Adrenal gland (tissue), 12 donors: Measurements from ENCODE around the gene ANKRD37. TPM values are rescaled to one million over a fixed set of nuclear protein-coding genes. Genes with fewer than 3 reads are reported as not detected.

Experiments used
- DNase-seq, 7 donors: peaks; one replicate each; pipeline ENCODE4 v3.0.0-alpha.2; 2019 to 2020
- H3K27ac ChIP-seq, 5 donors: fragments of 200-600 bp; sonication (generic) in 4 of 5; 1 replicate in 3 of 5; 2 replicates in 2 of 5; pipeline versions ENCODE4 v1.5.1 to v1.8.0; 2016 to 2020; ENCODE audit warnings: mild to moderate bottlenecking in 1 of 5
- H3K27me3 ChIP-seq: fragments of 200-600 bp; 2 replicates; pipeline ENCODE4 v1.8.0; 2021
- H3K36me3 ChIP-seq, 2 donors: fragments of 200-600 bp; replicated peaks in 1 of 2; 1 replicate in 1 of 2; 2 replicates in 1 of 2; pipeline versions ENCODE4 v1.5.1 to v1.8.0; 2018 to 2022
- H3K4me1 ChIP-seq, 2 donors: fragments of 200-600 bp; replicated peaks in 1 of 2; 1 replicate in 1 of 2; 2 replicates in 1 of 2; pipeline versions ENCODE4 v1.5.1 to v1.8.0; 2018 to 2021
- H3K4me3 ChIP-seq, 4 donors: fragments of 200-600 bp; sonication (generic) in 3 of 4; one replicate each; pipeline ENCODE4 v1.5.1; 2016 to 2018
- H3K9me3 ChIP-seq, 3 donors: fragments of 200-600 bp; sonication (generic) in 1 of 3; replicated peaks in 1 of 3; 1 replicate in 2 of 3; 2 replicates in 1 of 3; pipeline versions ENCODE4 v1.5.1 to v1.8.0; 2016 to 2021
- CTCF ChIP-seq, 6 experiments: fragments of 450-650 bp in 4 of 6; fragments of 200-600 bp in 2 of 6; sonication (generic) in 1 of 6; IDR thresholded peaks; 1 replicate in 5 of 6; 2 replicates in 1 of 6; pipeline versions ENCODE4 v1.5.1 to v1.8.0; 2016 to 2021; ENCODE audit warnings: antibody characterized with exemption in 6 of 6, mild to moderate bottlenecking in 2 of 6, moderate library complexity in 1 of 6
- POLR2A ChIP-seq, 2 donors: fragments of 450-650 bp; IDR thresholded peaks; one replicate each; pipeline ENCODE4 v1.6.1; 2017; ENCODE audit warnings: antibody characterized with exemption in 2 of 2, mild to moderate bottlenecking in 2 of 2, moderate library complexity in 1 of 2
- whole genome bisulfite sequencing, 4 donors: extraction: QIAGEN DNeasy Blood & Tissue Kit in 2 of 4; methylation state at CpG; one replicate each; pipeline versions ENCODE4 v1.1.5 to v1.1.7; 2013 to 2017; 5-methylcytosine and 5-hydroxymethylcytosine counted together
- intact Hi-C, 2 donors: fragments of 100-400 bp; cut with DNase I; formaldehyde crosslinking; loops; one replicate each; pipeline versions ENCODE4 v1.14.1 to v1.15.0; 2022 to 2023
- polyA plus RNA-seq, 3 donors: library from polyadenylated mRNA; stranded (reverse); fragments of 200-250 nt in 2 of 3; fragments of 350-450 nt in 1 of 3; fragmentation: Illumina TruSeq in 1 of 3; extraction: RNeasy Lipid Tissue Mini Kit (QIAGEN cat#74804) in 1 of 3; gene quantifications; one replicate each; pipeline ENCODE4 v1.2.3, GENCODE V29; 2013 to 2014
- total RNA-seq, 9 donors: library from RNA; depleted of rRNA in 4 of 9; stranded (reverse); fragments of >200 nt in 4 of 9; fragments of 120-200 nt in 1 of 9; fragmentation: NEBNext Ultra II Directional in 1 of 9; extraction: Animal tissue kit (Norgen Biotek cat#: 25700) in 1 of 9; gene quantifications; one replicate each; pipeline versions ENCODE4 v1.1.0 to v1.2.4, GENCODE V29; 2013 to 2023
- donor health status: healthy with polysubstance abuse.
- donor health status: Bipolar disorder and iron deficiency.
- donor health status: DM: yes; HTN: yes; CAD: no.
- donor health status: DM: no; HTN: no; CAD: no.
- donor health status: DM: no; HTN: no; CAD: no.
- donor health status: DM: yes; HTN: yes; CAD: no.

The ANKRD37 gene
- total and polyA plus RNA-seq, 12 donors: 1.9 to 13.0 (median 6.7) TPM

DNA sequence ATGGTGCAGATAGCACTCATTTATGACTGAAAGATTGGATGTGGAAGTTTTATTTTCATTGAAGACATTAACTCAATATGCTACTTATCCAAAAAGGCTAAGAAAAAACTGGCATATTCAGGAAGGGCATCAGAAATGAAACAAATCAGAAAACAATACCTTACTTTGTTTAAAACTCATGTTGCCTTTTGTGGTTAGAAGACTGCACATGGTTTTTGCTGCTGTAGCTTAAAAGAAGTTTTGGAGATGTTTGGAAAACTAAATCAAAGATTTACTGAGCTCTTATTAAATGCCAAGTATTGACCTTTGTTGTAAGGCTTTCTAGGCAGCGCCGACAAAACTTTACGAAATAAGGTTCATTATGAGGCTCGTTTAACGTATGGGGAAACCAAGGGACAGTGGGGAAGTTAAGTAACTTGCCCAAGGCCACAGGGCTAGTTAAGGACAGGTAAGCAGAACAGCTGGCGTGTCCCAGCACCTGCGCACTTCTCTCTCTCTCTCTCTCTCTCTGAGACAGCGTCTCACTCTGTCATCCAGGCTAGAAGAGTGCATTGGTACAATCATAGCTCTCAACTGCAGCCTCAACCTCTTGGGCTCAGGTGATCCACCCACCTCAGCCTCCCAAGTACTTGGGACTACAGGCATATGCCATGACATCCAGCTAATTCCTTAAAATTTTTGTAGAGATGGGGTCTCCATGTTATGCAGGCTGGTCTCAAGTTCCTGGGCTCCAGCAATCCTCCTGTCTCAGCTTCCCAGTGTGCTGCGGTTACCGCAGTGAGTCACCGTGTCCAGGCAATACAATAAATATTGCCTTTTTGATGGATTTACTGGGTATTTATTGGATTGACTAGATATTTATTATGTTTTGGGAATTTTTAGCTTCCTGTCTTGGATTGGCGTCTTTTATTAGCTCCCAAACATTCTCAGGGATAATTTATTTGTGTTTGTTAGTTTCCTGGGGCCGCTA lies 17.0 kb upstream of the ANKRD37 start:
- Histone ChIP-seq H3K36me3 (no peaks in the 10 kb centered on the region), H3K9me3 (no peaks in the 10 kb centered on the region), H3K4me3 (no peak overlapping the region), H3K27me3 (no peaks in the 10 kb centered on the region), H3K27ac (no peak overlapping the region), H3K4me1 (no peaks in the 10 kb centered on the region)
- no peak for DNase-seq
- intact Hi-C loops: no loop called here
- TF ChIP-seq POLR2A (IDR thresholded peaks at IDR 0.05) (no peak), CTCF (IDR thresholded peaks at IDR 0.05) (no peak)
- WGBS, 4 donors: 94 to 97% (median 95%) methylated on average over 13 of the region's 13 CpGs

DNA sequence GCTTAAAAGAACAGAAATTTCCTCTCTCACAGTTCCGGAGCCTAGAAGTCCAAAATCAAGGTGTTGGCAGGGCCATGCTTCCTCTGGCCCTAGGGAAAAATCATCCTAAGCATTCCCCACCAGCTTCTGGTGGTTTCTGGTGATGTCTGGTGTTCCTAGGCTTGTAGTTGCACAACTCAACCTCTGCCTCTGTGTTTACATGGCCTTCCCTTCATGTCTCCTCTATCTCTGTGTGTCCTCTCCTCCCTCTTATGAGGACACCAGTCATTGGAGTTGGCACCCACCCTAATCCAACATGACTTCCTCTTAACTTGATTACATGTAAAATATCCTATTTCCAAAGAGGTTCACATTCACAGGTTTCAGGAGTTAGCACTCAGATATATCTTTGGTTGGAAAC lies 16.3 kb upstream of the ANKRD37 start:
- TF ChIP-seq POLR2A (IDR thresholded peaks at IDR 0.05) (no peak), CTCF (IDR thresholded peaks at IDR 0.05) (no peak)
- H3K27ac ChIP-seq: no peak overlapping the region
- no peaks in the 10 kb centered on the region for H3K36me3 ChIP-seq
- no peak for DNase-seq
- no peaks in the 10 kb centered on the region for H3K27me3 ChIP-seq
- no peak overlapping the region for H3K4me3 ChIP-seq
- no peaks in the 10 kb centered on the region for H3K4me1 ChIP-seq
- H3K9me3 ChIP-seq: no peaks in the 10 kb centered on the region
- WGBS, 4 donors: 82 to 100% (median 91%) methylated on average over 1 of the region's 1 CpG
- intact Hi-C loops: no loop called here

DNA sequence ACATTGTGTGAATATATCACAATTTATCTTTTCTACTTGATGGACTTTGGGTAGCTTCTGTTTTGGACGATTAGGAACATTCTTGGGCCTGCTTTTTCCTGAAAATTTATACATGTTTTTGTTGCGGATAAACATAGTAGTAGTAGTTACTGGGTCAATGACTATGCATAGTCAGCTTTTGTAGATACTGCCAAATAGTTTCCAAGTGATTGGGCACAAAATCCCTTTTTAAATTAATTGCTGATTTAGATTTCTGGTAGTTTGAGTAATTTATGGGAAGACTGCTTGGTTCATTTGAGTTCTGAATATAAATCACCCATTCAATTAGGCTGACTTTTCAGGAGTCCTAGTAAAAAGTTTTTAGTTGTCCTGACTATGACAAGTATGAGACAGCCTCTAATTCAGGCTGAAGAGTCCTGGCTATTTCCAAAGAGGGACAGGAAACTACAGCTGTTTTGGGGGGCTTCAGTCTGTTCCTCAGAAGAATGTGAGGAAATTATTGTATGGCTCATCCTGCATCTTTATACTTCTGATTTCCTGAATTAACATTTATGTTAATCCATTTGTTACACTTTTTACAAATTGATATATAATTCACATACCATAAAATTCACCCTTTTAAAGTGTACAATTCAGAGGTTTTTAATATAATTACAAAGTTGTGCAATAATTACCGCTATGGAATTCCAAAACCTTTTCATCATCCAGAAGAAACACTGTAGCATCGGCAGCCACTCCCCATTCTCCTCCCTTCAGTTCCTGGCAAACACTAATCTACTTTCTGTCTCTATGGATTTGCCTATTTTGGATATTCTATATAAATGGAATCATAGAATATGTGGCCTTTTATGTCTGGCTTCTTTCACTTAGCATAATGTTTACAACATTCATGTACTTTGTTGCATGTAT lies 15.1 kb upstream of the ANKRD37 start:
- intact Hi-C loops: no loop called here
- 49 to 59% (median 55%) methylated on average over 4 of the region's 4 CpGs for WGBS, 4 donors
- no peak for DNase-seq
- H3K4me1 ChIP-seq: no peaks in the 10 kb centered on the region
- H3K36me3 ChIP-seq: no peaks in the 10 kb centered on the region
- no peak overlapping the region for H3K27ac ChIP-seq
- H3K9me3 ChIP-seq: no peaks in the 10 kb centered on the region
- no peaks in the 10 kb centered on the region for H3K27me3 ChIP-seq
- TF ChIP-seq POLR2A (IDR thresholded peaks at IDR 0.05) (no peak), CTCF (IDR thresholded peaks at IDR 0.05) (no peak)
- H3K4me3 ChIP-seq: no peak overlapping the region

GRCh38 chr4:185382754-185383153 lies 13.9 kb upstream of the ANKRD37 start:
- Histone ChIP-seq H3K36me3 (no peaks in the 10 kb centered on the region), H3K27me3 (no peaks in the 10 kb centered on the region), H3K27ac (no peak overlapping the region), H3K4me3 (no peak overlapping the region), H3K4me1 (no peaks in the 10 kb centered on the region), H3K9me3 (no peaks in the 10 kb centered on the region)
- no peak for TF ChIP-seq CTCF (IDR thresholded peaks at IDR 0.05)
- TF ChIP-seq POLR2A (IDR thresholded peaks at IDR 0.05): no peak
- intact Hi-C loops: no loop called here
- no peak for DNase-seq
